ENCODE results near the gene ACVRL1. TPM values are rescaled to one million over a fixed set of nuclear protein-coding genes. Genes with fewer than 3 reads are reported as not detected.

The ACVRL1 gene
- total RNA-seq, 4 donors from 2014 or later, result 81.4 to 271 (median 124) TPM

- TF ChIP-seq, protein P1, sequence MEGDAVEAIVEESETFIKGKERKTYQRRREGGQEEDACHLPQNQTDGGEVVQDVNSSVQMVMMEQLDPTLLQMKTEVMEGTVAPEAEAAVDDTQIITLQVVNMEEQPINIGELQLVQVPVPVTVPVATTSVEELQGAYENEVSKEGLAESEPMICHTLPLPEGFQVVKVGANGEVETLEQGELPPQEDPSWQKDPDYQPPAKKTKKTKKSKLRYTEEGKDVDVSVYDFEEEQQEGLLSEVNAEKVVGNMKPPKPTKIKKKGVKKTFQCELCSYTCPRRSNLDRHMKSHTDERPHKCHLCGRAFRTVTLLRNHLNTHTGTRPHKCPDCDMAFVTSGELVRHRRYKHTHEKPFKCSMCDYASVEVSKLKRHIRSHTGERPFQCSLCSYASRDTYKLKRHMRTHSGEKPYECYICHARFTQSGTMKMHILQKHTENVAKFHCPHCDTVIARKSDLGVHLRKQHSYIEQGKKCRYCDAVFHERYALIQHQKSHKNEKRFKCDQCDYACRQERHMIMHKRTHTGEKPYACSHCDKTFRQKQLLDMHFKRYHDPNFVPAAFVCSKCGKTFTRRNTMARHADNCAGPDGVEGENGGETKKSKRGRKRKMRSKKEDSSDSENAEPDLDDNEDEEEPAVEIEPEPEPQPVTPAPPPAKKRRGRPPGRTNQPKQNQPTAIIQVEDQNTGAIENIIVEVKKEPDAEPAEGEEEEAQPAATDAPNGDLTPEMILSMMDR (IDR thresholded peaks at IDR 0.05; ENCODE audit: low read depth), result no peak
Observed at GRCh38 chr12:51869931-51870330, 37.4 kb upstream of the ACVRL1 start.

DNA sequence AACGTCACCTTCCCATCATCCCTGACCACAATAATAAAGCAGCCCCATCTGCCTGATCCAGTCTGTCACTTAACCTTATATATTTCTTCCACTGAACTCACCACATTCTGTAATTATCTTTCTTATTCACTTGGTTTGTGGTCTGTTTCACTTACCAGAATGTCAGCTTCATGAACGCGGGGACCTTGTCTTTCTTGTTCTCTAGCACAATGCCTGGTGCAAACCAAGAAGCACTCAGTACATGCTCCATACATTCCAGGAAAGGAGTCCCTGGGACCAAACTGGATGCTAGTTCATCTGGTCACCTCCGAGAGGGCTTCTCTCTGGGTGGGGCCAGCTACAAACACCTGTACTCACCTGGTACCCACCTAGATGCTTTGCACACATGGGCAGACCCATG lies 36.8 kb upstream of the ACVRL1 start:
- TF ChIP-seq, protein P1 (IDR thresholded peaks at IDR 0.05; ENCODE audit: low read depth), result no peak

DNA sequence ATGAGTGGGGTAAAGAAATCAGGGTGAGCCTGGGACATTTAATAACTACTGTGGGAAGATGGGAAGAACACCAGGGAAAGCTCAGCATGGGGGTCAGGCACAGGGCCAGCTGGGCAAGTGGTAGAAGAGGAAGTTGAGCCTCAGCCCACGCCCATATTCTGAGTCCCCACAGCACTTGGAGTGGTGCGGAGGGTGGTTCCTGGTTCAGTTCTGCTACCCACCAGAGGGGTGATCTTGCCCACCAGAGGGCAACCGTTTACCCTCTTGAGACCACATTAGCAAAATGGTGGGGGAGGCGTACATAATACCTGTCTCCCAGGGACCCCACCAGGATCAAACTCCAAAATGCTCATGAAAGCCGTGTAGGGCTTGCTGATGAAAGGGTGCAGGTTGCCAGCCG lies 36.2 kb upstream of the ACVRL1 start:
- TF ChIP-seq, protein P1 (IDR thresholded peaks at IDR 0.05; ENCODE audit: low read depth), result no peak

DNA sequence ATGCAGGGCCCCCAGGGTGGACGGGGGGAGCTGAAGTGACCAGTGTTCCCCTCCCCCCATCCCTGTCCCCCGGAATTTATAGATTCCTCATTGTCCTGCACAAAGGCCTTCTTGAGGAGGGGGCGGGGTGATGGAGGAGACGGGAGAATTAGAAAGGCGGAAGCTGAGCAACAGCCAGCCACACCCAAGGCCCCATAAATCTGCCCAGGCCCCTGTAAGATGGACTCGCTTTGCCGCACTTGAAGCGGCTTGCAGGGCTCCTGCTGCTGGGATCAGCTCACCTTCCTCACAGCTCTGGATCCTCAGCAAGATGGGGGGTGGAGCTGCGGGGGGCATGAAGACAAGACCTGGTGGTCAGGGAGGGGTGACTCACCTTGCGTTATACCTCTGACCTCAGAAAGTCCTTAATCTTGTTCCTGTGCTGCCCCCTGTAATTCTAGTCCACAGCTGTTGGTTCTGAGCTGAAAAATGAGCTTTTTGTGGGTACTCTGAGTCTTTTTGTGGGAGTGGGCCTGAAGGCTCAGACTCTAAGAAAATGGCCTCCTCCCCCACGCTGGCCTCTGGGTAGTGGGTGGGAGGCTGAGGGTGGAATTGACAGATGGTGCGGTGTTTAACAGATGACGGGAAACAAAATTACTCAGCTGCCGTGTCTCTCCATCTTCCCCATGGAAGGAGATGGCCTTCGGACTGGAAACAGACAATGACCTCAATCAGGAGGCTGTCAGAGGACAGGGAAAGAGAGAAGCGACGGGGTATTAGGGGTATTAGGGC lies 35.2 kb upstream of the ACVRL1 start:
- TF ChIP-seq, protein P1 (IDR thresholded peaks at IDR 0.05; ENCODE audit: low read depth), result no peak

DNA sequence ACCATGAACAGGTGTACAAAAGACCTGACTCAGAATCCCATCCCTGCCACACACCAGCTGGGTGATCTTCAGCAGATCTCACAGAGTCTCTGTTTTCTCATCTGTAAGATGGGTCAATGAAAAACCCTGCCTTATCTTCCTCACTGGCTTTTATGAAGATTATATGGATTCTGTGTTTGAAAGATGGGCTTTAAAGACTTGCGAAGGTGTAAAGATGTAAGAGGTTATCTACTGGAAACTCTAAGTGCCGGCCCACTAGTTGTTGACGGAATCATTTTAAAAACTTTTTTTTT lies 34.7 kb upstream of the ACVRL1 start:
- TF ChIP-seq, protein P1 (IDR thresholded peaks at IDR 0.05; ENCODE audit: low read depth), result no peak

GRCh38 chr12:51873251-51873994 lies 33.9 kb upstream of the ACVRL1 start:
- TF ChIP-seq, protein P1 (IDR thresholded peaks at IDR 0.05; ENCODE audit: low read depth), result no peak

- TF ChIP-seq, protein P1 (IDR thresholded peaks at IDR 0.05; ENCODE audit: low read depth), result no peak
Observed at GRCh38 chr12:51874000-51874399, 33.3 kb upstream of the ACVRL1 start.

All from subcutaneous adipose tissue (tissue), 4 donors.